GM12892 (cell line): ENCODE measurements around the gene CDSN.

ENCODE experiments used
- DNase-seq: peaks from one replicate; pipeline ENCODE4 v3.0.0; 2011; ENCODE audit not compliant: insufficient read length
- FAIRE-seq: peaks from 2 replicates; lab custom pipeline; 2011; peaks lifted over from hg19 to GRCh38; lab: Jason Lieb, UNC
- POLR2A ChIP-seq: IDR thresholded peaks from 2 replicates; pipeline ENCODE4 v1.6.1; 2011; ENCODE audit warnings: low read depth, low read length, control low read depth
- POLR2AphosphoS5 ChIP-seq: IDR thresholded peaks from 2 replicates; pipeline ENCODE4 v1.6.1; 2011; ENCODE audit warnings: low read depth, low read length, control low read depth
- TAF1 ChIP-seq: IDR thresholded peaks from 2 replicates; pipeline ENCODE4 v1.6.1; 2011; ENCODE audit warnings: low read depth, mild to moderate bottlenecking, control low read depth, low read length, borderline replicate concordance

Gene CDSN

GRCh38 chr6:31122791-31123706, 2.8 kb upstream of the CDSN start:
- no peak for TF ChIP-seq TAF1
- FAIRE-seq (no peak), DNase-seq (no peak)

- no peak for DNase-seq
- TF ChIP-seq POLR2AphosphoS5 = no peak
- TF ChIP-seq POLR2A = no peak
- TF ChIP-seq TAF1 = no peak
- FAIRE-seq = no peak
Observed at GRCh38 chr6:31121131-31121790, 1.0 kb upstream of the CDSN start.

- DNase-seq = no peak
- TF ChIP-seq POLR2A (no peak), POLR2AphosphoS5 (no peak), TAF1 (no peak)
- no peak for FAIRE-seq
Observed at GRCh38 chr6:31118178-31118577, 2.1 kb downstream of the CDSN start.

- TF ChIP-seq POLR2A = no peak
- no peak for TF ChIP-seq POLR2AphosphoS5
- no peak for TF ChIP-seq TAF1
- FAIRE-seq (no peak), DNase-seq (no peak)
Observed at GRCh38 chr6:31116661-31117385, 3.4 kb downstream of the CDSN start.

- TF ChIP-seq POLR2A (no peak), TAF1 (no peak), POLR2AphosphoS5 (no peak)
- DNase-seq = no peak
- FAIRE-seq = no peak
Observed at GRCh38 chr6:31115941-31116560, 4.2 kb downstream of the CDSN start.

- no peak for FAIRE-seq
- DNase-seq = no peak
- TF ChIP-seq POLR2A (no peak), TAF1 (no peak)
Observed at GRCh38 chr6:31114970-31115849, 5.0 kb downstream of the CDSN start.

GRCh38 chr6:31114541-31114878, 5.7 kb downstream of the CDSN start, which contains the start of gene PSORS1C1:
PSORS1C1 (plus strand) TSS chr6:31114800; CDS start chr6:31129633, 14,833 bp downstream.
- TF ChIP-seq POLR2A (no peak), POLR2AphosphoS5 (no peak), TAF1 (no peak)
- FAIRE-seq (no peak), DNase-seq (no peak)

- FAIRE-seq (no peak), DNase-seq (no peak)
- TF ChIP-seq POLR2AphosphoS5 (no peak), POLR2A (no peak), TAF1 (no peak)
Observed at GRCh38 chr6:31113861-31114540, 6.2 kb downstream of the CDSN start.

GRCh38 chr6:31112478-31112877, 7.8 kb downstream of the CDSN start, which contains the start of gene C6orf15:
C6orf15 (minus strand) TSS chr6:31112575; CDS start chr6:31112555, 20 bp downstream.
- no peak for TF ChIP-seq TAF1
- DNase-seq (no peak), FAIRE-seq (no peak)

GRCh38 chr6:31111712-31112111, 8.5 kb downstream of the CDSN start:
- FAIRE-seq = no peak
- no peak for TF ChIP-seq POLR2A
- no peak for TF ChIP-seq TAF1
- no peak for TF ChIP-seq POLR2AphosphoS5

GRCh38 chr6:31110825-31111582, 9.2 kb downstream of the CDSN start:
- no peak for FAIRE-seq

More at GRCh38 chr6:31111712-31112111, 8.5 kb downstream of the CDSN start:
- DNase-seq = no peak

More at GRCh38 chr6:31110825-31111582, 9.2 kb downstream of the CDSN start:
- TF ChIP-seq POLR2A (no peak), TAF1 (no peak), POLR2AphosphoS5 (no peak)
- no peak for DNase-seq
